HG03378 (cell line): ENCODE results near the gene DEPDC5.

Experiments used
- ATAC-seq: cut with Tn5 transposase; IDR thresholded peaks from one replicate; pipeline ENCODE4 v1.9.1; 2021; ENCODE audit warnings: mild to moderate bottlenecking, moderate library complexity; ENCODE audit not compliant: unreplicated experiment

The DEPDC5 gene

DNA sequence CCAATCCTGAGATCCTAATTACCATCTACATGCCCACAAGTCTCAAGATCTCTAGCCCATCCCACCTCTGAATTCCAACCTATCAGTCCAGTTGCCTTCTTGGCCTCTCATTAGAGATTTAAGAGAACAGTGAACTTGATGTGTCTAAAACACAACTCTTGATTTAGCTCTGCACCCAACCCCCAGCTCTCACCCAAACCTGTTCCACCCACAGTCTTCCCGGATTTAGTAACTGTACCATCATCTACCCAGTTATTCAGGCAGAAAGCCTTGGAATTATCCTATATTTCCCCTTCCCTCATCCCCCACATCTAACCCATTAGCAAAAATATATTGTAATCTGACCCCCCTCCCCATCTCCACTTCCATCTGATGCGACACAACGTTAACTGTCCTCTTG is 166.5 kb downstream of the DEPDC5 start:
- no peak for ATAC-seq

DNA sequence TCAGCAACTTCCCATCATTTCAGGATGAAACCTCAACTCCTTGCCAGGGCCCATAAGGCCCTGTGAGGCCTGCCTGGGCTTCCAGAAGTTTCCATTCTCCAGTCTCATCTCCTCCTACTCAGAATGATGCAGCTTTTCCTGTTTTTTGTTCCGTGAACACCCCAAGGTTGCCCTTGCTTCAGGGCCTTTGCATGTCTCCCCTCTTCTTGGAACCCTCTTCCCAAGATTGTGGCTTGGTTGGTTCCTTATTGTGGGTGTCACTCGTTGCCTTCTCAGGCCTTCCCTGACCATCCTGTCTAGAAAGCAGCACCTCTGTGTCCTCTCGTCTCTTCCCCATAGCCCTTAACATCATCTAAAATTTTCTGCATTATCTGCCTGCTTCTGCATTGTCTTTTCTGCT is 167.3 kb downstream of the DEPDC5 start:
- ATAC-seq = no peak

DNA sequence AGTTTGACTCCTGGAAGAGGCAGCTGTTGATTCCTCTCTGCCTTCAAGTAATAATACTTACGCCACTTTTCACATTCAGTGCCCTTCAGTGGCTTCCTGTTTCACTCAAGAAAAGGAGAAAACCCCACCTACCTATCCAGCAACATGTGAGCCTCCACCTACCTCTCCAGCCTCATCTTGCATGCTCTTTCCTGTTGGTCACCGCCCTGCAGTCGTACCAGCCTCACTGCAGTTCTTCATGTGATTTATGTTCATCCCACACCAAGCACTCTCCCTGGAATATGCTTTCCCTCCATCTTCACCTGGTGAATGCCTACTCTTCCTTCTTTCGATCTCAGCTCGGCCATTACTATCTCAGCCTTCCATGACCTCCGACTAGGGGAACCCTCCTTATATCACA is 168.7 kb downstream of the DEPDC5 start:
- ATAC-seq = no peak

DNA sequence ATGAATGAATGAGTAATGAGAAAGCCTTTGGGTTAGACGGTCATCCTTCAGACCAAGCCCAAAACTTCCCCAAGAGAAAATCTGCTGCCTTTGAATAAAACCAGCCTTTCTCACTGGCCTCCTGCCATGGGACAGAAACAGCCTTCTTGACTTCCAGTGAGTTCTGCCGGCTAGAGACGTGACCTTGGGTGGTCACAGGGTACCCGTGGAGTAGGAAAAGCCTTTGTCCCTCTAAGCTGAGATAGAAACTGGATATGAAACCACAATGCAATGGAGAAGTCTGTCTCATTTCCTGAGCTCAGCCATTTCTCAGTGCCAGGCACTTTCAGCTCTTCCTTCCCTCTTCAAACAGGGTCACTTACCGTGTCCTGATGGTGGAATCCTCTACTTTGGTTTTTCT is 169.3 kb downstream of the DEPDC5 start:
- ATAC-seq = no peak

GRCh38 chr22:31923747-31924146 is 169.9 kb downstream of the DEPDC5 start:
- ATAC-seq = no peak

- ATAC-seq = no peak
Measured at GRCh38 chr22:31925056-31925455, 171.2 kb downstream of the DEPDC5 start.

GRCh38 chr22:31926024-31926423 is 172.2 kb downstream of the DEPDC5 start:
- no peak for ATAC-seq

- ATAC-seq = no peak
Measured at GRCh38 chr22:31926969-31927368, 173.2 kb downstream of the DEPDC5 start.

DNA sequence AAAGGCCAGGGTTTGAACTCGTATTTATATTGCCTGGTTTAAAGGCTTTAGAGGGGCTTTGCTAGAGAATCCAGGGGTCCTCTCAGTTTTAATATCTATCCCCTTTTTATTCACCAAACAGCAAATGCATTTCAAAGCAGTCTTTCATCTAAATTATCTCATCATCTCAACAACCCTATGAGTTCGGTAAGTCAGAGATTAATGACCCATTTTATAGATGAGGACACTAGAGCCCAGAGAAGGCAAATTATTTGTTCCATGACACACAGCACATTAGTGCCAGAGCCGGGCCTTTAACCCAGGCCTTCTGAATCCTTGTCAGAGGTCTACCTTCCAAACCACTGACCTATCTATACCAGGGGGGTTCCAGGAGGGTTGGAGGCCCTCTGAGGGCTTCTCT is 173.7 kb downstream of the DEPDC5 start:
- no peak for ATAC-seq

- no peak for ATAC-seq
Measured at GRCh38 chr22:31929167-31929930, 175.5 kb downstream of the DEPDC5 start.

- no peak for ATAC-seq
Measured at GRCh38 chr22:31932863-31933262, 179.0 kb downstream of the DEPDC5 start.

GRCh38 chr22:31933406-31933805 is 179.6 kb downstream of the DEPDC5 start:
- ATAC-seq = no peak

GRCh38 chr22:31933816-31934482 is 180.1 kb downstream of the DEPDC5 start:
- no peak for ATAC-seq

DNA sequence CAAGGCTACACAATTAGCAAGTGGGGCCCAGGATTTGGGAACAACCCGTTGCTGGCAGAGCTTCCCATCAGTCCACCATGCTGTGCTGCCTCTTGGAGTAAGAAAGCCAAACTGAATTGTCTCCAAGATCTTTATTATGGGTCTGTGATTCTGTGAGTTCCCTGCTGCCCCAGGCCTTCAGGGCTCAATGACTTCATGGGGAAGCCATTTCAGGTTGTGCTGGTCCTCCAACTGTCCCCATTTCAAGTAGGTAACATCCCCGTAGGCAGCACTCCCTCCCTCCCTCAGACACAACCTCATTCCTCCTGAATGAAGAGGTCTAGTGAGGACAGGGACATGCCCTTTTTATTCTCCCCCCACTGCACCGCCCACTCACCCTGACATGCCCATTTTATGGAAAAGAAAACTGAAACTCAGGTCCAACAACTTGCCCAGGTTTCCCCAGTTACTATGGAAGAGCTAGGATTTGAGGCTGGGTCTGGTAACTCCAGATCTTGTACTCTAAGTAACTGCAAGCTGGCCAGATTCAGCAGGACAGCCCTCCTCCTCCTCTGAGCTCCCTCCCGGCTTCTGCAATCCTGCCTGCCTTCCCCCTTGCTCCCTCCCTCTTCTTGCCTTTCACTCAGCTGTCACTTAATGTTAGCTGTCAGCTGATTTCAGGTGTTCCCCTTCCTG is 182.3 kb downstream of the DEPDC5 start:
- no peak for ATAC-seq

DNA sequence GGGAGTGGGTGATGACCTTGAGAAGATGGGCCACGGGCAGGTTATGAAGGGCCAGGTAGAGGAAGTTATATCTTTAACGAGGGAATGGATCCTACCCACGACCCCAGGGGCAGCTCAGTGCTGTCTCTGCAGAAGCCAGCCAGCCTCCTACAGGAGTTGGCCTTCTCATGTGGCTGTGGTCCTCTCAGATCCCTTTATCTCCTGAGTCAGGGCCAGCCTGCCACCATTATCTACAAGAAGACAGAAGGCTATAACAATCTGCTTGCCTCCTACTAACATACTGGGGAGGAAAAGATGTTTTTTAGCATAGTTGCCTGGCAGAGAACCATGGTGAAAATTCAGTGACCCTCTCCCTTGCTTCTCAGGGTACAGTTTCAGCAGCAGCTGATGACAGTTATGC is 183.5 kb downstream of the DEPDC5 start:
- ATAC-seq = no peak

DNA sequence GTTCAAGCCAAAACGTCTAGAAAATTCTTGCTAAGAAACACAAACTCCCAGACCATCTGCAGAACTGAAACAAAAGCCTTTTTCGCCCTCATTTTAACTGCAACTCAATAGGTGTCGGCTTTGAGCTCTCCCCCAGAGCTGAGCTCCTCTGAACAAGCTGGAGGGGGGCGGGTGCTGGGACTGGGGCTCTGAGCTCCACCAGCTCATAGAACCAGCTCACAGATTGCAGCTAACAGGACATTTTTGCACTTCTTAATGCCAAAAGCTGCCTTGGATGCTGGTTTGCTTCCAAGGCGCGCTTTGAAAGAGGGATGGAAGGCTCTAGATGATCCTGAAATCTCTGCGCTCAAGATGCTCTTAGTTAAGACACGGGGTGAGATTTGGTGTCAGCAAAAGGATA is 184.5 kb downstream of the DEPDC5 start:
- no peak for ATAC-seq

DNA sequence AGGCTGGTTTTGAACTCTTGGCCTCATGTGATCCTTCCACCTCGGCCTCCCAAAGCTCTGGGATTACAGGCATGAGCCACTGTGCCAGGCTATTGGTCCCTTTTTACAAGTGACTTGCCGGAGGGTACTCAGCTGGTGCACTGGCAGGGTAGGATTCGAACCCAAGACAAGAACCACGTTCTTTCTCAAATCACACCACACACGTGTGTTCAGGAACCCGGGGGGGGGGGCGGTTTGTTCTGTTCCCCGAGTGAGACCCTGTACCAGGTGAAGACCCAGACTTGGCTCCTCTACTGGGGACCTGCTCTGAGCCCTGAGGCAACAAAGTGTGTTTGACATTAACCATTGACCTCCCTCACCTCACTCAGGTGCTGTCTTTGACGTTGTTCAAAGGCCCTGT is 186.7 kb downstream of the DEPDC5 start:
- no peak for ATAC-seq

DNA sequence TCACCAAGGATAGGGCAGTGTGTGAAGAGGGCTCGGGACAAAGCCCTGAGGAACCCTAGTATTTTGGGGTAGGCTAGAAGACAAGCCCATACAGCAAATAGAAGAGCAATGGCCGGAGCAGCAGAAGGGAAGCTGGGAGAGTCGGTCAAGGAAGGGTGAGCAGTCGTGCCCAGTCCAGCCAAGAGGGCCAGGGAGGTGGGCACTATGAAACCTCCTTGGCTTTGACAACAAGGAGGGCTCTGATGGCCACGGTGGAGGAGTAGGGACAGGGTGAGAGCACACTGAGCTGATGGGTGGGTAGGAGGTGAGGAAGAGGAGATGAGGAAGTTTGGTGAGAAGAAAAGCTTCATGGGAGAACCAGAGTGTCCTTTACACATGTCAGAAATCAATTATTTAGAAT is 188.3 kb downstream of the DEPDC5 start:
- ATAC-seq = no peak

DNA sequence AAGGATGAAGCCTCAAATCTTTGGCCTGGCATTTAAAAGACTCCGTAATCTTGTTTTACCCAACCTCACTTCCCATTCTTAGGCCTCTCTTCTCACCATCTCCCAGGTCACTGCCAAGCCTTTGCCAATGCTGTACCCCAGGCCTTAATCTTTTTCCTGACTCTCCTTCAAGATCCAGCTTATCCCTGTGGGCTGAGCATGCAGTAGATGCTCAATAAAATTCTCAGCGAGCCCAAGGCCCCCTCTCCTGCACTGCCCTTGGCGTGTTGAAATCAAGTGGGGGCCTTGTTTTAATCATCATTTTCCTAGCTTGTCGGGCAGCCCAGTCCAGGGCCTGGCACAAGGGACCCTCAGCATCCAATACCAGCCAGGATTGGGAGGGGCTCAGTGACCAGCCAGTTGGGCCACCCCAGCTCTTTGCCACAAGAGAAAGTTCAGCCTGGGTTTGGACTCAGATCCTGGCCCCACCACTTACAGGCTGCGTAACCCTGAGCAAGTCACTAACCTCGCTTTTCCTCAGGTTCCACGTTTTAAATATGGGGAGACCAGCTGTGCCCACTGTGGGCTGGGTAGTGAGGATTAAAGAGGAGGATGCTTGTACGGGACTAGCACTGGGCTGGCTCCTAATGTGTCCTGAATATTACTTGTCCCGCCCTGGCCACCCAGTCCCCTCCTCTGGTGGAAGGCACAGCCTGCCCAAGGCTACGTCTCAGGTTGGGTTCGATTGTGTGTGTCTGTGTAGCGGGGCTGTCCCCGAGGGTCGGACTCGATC is 189.6 kb downstream of the DEPDC5 start:
- no peak for ATAC-seq

- ATAC-seq = no peak
Measured at GRCh38 chr22:31943978-31944699, 190.3 kb downstream of the DEPDC5 start, which contains the start of gene YWHAH. Gene YWHAH (plus strand): TSS chr22:31944535. CDS start chr22:31944734, 199 bp downstream.
